Trophoblast cell (in vitro differentiated cells and primary cell): ENCODE measurements around the gene TOMM34.

Source experiments
- DNase-seq, 2 donors: peaks; one replicate each; pipeline ENCODE4 v3.0.0-alpha.2; 2016
- H2AFZ ChIP-seq: 2 replicates; pipeline ENCODE4 v1.6.1; 2013; ENCODE audit warnings: low read length, moderate library complexity, mild to moderate bottlenecking; ENCODE audit not compliant: insufficient read depth, poor library complexity
- H2AK5ac ChIP-seq: 2 replicates; pipeline ENCODE4 v1.6.1; 2013; ENCODE audit warnings: mild to moderate bottlenecking, low read length
- H2BK120ac ChIP-seq: 2 replicates; pipeline ENCODE4 v1.6.1; 2013; ENCODE audit warnings: low read length, mild to moderate bottlenecking, moderate library complexity; ENCODE audit not compliant: insufficient read depth, poor library complexity
- H2BK12ac ChIP-seq: 2 replicates; pipeline ENCODE4 v1.6.1; 2013; ENCODE audit warnings: mild to moderate bottlenecking, low read length, moderate library complexity
- H2BK5ac ChIP-seq: 2 replicates; pipeline ENCODE4 v1.6.1; 2013; ENCODE audit warnings: low read length, low read depth, moderate library complexity, mild to moderate bottlenecking; ENCODE audit not compliant: poor library complexity
- H3K14ac ChIP-seq: 2 replicates; pipeline ENCODE4 v1.6.1; 2013; ENCODE audit warnings: mild to moderate bottlenecking, low read length
- H3K18ac ChIP-seq: 2 replicates; pipeline ENCODE4 v1.6.1; 2013; ENCODE audit warnings: mild to moderate bottlenecking, low read length
- H3K23ac ChIP-seq: 2 replicates; pipeline ENCODE4 v1.6.1; 2013; ENCODE audit warnings: low read length
- H3K27ac ChIP-seq: 2 replicates; pipeline ENCODE4 v1.5.1; 2013; ENCODE audit warnings: low read depth, mild to moderate bottlenecking, inconsistent platforms, low read length, moderate library complexity
- H3K27me3 ChIP-seq: 2 replicates; pipeline ENCODE4 v1.6.1; 2013; ENCODE audit warnings: inconsistent platforms, mild to moderate bottlenecking, low read length, moderate library complexity; ENCODE audit not compliant: insufficient read depth
- H3K36me3 ChIP-seq, 2 experiments: 1 replicate in 1 of 2; 2 replicates in 1 of 2; pipeline ENCODE4 v1.6.1; 2013; ENCODE audit warnings: low read length in 2 of 2, mild to moderate bottlenecking in 2 of 2, moderate library complexity in 1 of 2; ENCODE audit not compliant: insufficient read depth in 2 of 2, control insufficient read depth in 1 of 2
- H3K4ac ChIP-seq: 2 replicates; pipeline ENCODE4 v1.6.1; 2013; ENCODE audit warnings: low read depth, mild to moderate bottlenecking, low read length, moderate library complexity
- H3K4me1 ChIP-seq, 2 experiments: 1 replicate in 1 of 2; 2 replicates in 1 of 2; pipeline ENCODE4 v1.6.1; 2013; ENCODE audit warnings: low read length in 2 of 2, mild to moderate bottlenecking in 2 of 2, moderate library complexity in 1 of 2; ENCODE audit not compliant: insufficient read depth in 2 of 2, control insufficient read depth in 1 of 2
- H3K4me2 ChIP-seq: 2 replicates; pipeline ENCODE4 v1.6.1; 2013; ENCODE audit warnings: inconsistent platforms, mild to moderate bottlenecking, low read length, moderate library complexity
- H3K4me3 ChIP-seq: 2 replicates; pipeline ENCODE4 v1.5.1; 2013; ENCODE audit warnings: mild to moderate bottlenecking, low read depth, low read length, inconsistent platforms
- H3K79me1 ChIP-seq: one replicate; pipeline ENCODE4 v1.6.1; 2013; ENCODE audit warnings: low read length
- H3K79me2 ChIP-seq: 2 replicates; pipeline ENCODE4 v1.6.1; 2013; ENCODE audit warnings: low read length, mild to moderate bottlenecking; ENCODE audit not compliant: control insufficient read depth, insufficient read depth, poor library complexity
- H3K9ac ChIP-seq: 2 replicates; pipeline ENCODE4 v1.6.1; 2013; ENCODE audit warnings: mild to moderate bottlenecking, low read length
- H3K9me3 ChIP-seq: 2 replicates; pipeline ENCODE4 v1.6.1; 2013; ENCODE audit warnings: low read depth, mild to moderate bottlenecking, control low read depth, inconsistent platforms, low read length; ENCODE audit not compliant: insufficient read depth
- H4K12ac ChIP-seq: 2 replicates; pipeline ENCODE4 v1.6.1; 2013; ENCODE audit warnings: low read depth, mild to moderate bottlenecking, low read length, moderate library complexity
- H4K8ac ChIP-seq: 2 replicates; pipeline ENCODE4 v1.6.1; 2013; ENCODE audit warnings: low read depth, mild to moderate bottlenecking, low read length, moderate library complexity
- H4K91ac ChIP-seq: one replicate; pipeline ENCODE4 v1.6.1; 2013; ENCODE audit warnings: low read depth, mild to moderate bottlenecking, low read length, moderate library complexity
- WGBS: extraction: QIAGEN DNeasy Blood & Tissue Kit; methylation state at CpG from one replicate; pipeline ENCODE4 v1.1.7; 2013; ENCODE audit warnings: missing lambda C conversion rate; ENCODE audit not compliant: insufficient read length, insufficient coverage; ENCODE audit errors: extremely low coverage; 5-methylcytosine and 5-hydroxymethylcytosine counted together

TOMM34 gene

DNA sequence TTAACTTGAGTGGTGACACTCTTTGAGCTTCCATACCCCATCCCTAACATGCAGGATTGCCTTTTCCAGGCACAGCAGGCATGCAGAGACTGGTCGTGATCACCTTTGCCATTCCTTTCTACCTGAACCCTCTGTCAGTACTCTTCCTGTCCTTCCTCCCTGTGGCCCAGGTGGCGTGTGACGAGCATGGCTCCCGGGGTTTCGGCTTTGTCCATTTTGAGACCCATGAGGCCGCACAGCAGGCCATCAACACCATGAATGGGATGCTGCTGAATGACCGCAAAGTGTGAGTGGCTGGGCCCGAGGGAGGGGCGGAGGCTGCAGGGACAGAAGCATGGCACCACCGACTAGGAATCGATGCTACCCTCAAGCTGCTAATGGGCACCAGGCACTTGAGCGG, 43.6 kb downstream of the TOMM34 start:
- H3K79me1 ChIP-seq = no peaks in the 10 kb centered on the region
- no peak overlapping the region for H2AK5ac ChIP-seq
- no peaks in the 10 kb centered on the region for H3K79me2 ChIP-seq
- no peak overlapping the region for H3K18ac ChIP-seq
- no peak overlapping the region for H2BK5ac ChIP-seq
- no peak overlapping the region for H2BK12ac ChIP-seq
- H3K9ac ChIP-seq = no peak overlapping the region
- no CpG with 5 or more reads among the region's 12 CpGs for WGBS
- no peak overlapping the region for H3K23ac ChIP-seq
- no peak overlapping the region for H4K8ac ChIP-seq
- no peak overlapping the region for H2BK120ac ChIP-seq
- no peak overlapping the region for H3K4me3 ChIP-seq
- H2AFZ ChIP-seq = no peak overlapping the region
- no peak for DNase-seq
- H3K4me2 ChIP-seq = no peak overlapping the region
- H3K27ac ChIP-seq = no peak overlapping the region
- peaks cover 0 to 3% of the 10 kb centered on the region in 2 experiments for H3K4me1 ChIP-seq
- H4K12ac ChIP-seq = no peak overlapping the region
- H4K91ac ChIP-seq = no peak overlapping the region
- no peaks in the 10 kb centered on the region for H3K9me3 ChIP-seq
- peaks cover 24 to 39% of the 10 kb centered on the region in 2 experiments for H3K36me3 ChIP-seq
- H3K4ac ChIP-seq = no peak overlapping the region
- no peaks in the 10 kb centered on the region for H3K27me3 ChIP-seq
- no peak overlapping the region for H3K14ac ChIP-seq

- no peak overlapping the region for H4K8ac ChIP-seq
- no peak overlapping the region for H3K27ac ChIP-seq
- H3K79me1 ChIP-seq = peaks cover 4% of the 10 kb centered on the region
- H3K79me2 ChIP-seq = peaks cover 4% of the 10 kb centered on the region
- no peak overlapping the region for H3K4ac ChIP-seq
- no CpG with 5 or more reads among the region's 1 CpG for WGBS
- H3K18ac ChIP-seq = no peak overlapping the region
- H3K4me2 ChIP-seq = no peak overlapping the region
- H2BK120ac ChIP-seq = no peak overlapping the region
- H2BK12ac ChIP-seq = no peak overlapping the region
- H4K91ac ChIP-seq = no peak overlapping the region
- peak overlapping the region; percentile 87 for H3K23ac ChIP-seq
- peaks cover 6 to 10% of the 10 kb centered on the region in 2 experiments for H3K4me1 ChIP-seq
- no peak overlapping the region for H3K4me3 ChIP-seq
- no peak overlapping the region for H2AK5ac ChIP-seq
- DNase-seq = no peak
- no peak overlapping the region for H4K12ac ChIP-seq
- H3K36me3 ChIP-seq = peaks cover 21 to 36% of the 10 kb centered on the region in 2 experiments
- no peaks in the 10 kb centered on the region for H3K27me3 ChIP-seq
- no peaks in the 10 kb centered on the region for H3K9me3 ChIP-seq
- H2AFZ ChIP-seq = no peak overlapping the region
- no peak overlapping the region for H2BK5ac ChIP-seq
- H3K9ac ChIP-seq = no peak overlapping the region
- no peak overlapping the region for H3K14ac ChIP-seq
Measured at GRCh38 chr20:44914924-44915323, 45.3 kb downstream of the TOMM34 start.

DNA sequence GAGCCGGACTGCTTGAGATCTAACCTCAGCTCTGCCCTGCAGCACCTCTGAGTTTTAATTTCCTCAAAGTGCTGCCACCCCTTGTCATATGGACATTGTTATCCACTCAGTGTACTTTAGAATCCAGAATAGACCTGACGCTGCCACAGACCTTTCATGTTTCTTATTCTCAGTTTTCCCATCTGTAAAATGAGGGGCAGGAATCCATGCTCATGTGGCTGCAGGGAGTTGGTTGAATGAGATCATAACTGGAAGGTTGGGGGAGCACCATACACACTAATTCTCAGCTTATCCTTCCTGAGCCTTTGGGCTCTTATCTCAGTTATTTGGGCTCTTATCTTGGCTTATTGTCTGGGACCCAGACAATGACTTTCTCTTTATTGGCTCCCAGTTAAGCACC, 48.0 kb downstream of the TOMM34 start:
- Histone ChIP-seq H3K4me3 (no peak overlapping the region), H3K36me3 (peaks cover 14 to 33% of the 10 kb centered on the region in 2 experiments), H4K91ac (no peak overlapping the region), H2AFZ (no peak overlapping the region), H3K14ac (no peak overlapping the region), H3K79me1 (peaks cover 4% of the 10 kb centered on the region), H2BK12ac (no peak overlapping the region), H2BK120ac (no peak overlapping the region), H3K4ac (no peak overlapping the region), H3K27ac (no peak overlapping the region), H2BK5ac (no peak overlapping the region), H3K4me2 (no peak overlapping the region), H3K79me2 (peaks cover 4% of the 10 kb centered on the region), H3K18ac (no peak overlapping the region), H3K23ac (no peak overlapping the region), H3K27me3 (no peaks in the 10 kb centered on the region), H4K12ac (no peak overlapping the region), H3K9me3 (no peaks in the 10 kb centered on the region), H2AK5ac (no peak overlapping the region), H3K9ac (no peak overlapping the region), H3K4me1 (peaks cover 6 to 10% of the 10 kb centered on the region in 2 experiments), H4K8ac (no peak overlapping the region)
- no CpG with 5 or more reads among the region's 2 CpGs for WGBS
- DNase-seq = no peak

DNA sequence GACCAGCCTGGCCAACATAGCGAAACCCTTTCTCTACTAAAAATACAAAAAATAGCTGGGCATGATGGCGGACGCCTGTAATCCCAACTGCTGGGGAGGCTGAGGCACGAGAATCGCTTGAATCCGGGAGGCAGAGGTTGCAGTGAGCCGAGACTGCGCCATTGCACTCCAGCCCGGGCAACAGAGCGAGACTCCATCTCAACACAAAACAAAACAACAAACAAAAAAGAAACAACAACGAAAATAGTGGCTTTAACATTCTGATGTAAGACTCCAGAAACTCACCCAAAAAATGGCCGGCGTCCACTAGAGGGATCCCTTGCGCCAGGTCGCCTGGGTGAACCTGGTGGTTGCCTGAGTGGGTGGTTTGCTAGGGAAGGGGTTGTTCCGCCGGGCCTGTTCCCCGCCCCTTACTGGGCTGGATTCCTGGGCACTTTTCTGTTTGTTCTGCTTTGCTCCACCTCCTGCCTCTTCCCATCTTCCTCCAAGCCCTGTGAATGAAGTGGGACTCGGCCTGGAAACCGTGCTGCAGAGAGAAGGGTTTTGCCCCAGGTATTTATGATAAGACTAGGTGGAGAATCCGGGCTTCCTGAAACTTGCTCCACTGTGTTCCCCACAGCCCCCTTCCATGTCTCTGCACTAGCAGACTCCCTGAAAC, 48.8 kb downstream of the TOMM34 start:
- Histone ChIP-seq H3K18ac (peak overlapping the region; percentile 9), H3K79me1 (peaks cover 4% of the 10 kb centered on the region)
- WGBS = no CpG with 5 or more reads among the region's 21 CpGs

More for the DNA sequence above, 48.8 kb downstream of the TOMM34 start:
- Histone ChIP-seq H2AK5ac (no peak overlapping the region), H3K36me3 (peaks cover 10 to 30% of the 10 kb centered on the region in 2 experiments), H2BK12ac (no peak overlapping the region), H3K23ac (no peak overlapping the region), H3K4me1 (peaks cover 6 to 10% of the 10 kb centered on the region in 2 experiments), H2BK5ac (no peak overlapping the region), H2BK120ac (no peak overlapping the region), H4K12ac (no peak overlapping the region), H3K9ac (no peak overlapping the region), H2AFZ (no peak overlapping the region), H3K79me2 (peaks cover 4% of the 10 kb centered on the region), H3K4me3 (no peak overlapping the region), H3K27ac (no peak overlapping the region), H3K4ac (peak overlapping the region; percentile 8), H3K27me3 (no peaks in the 10 kb centered on the region), H3K14ac (no peak overlapping the region), H4K8ac (peak overlapping the region; percentile 6), H4K91ac (no peak overlapping the region), H3K4me2 (peak overlapping the region; percentile 13), H3K9me3 (no peaks in the 10 kb centered on the region)
- DNase-seq = peak; percentile 74 to 95
